H1 (cell line): ENCODE results near the gene EYA2. TPM values are rescaled to one million over a fixed set of nuclear protein-coding genes. Genes with fewer than 3 reads are reported as not detected.

Experiments used
- FOSL1 ChIP-seq: IDR thresholded peaks from 2 replicates; pipeline ENCODE4 v1.6.1; 2011; ENCODE audit warnings: mild to moderate bottlenecking, low read depth, low read length, moderate library complexity; ENCODE audit not compliant: insufficient read depth
- GTF2F1 ChIP-seq: IDR thresholded peaks from 2 replicates; pipeline ENCODE4 v1.6.1; 2012; ENCODE audit warnings: low read depth, low read length, improper control_type of control experiment, borderline replicate concordance
- SAP30 ChIP-seq: fragments of 300-600 bp; sonication (generic); IDR thresholded peaks from 2 replicates; pipeline ENCODE4 v1.7.1; 2012; ENCODE audit warnings: low read length, moderate library complexity, mild to moderate bottlenecking, inconsistent platforms; ENCODE audit not compliant: insufficient read depth, insufficient replicate concordance
- SRF ChIP-seq: IDR thresholded peaks from 2 replicates; pipeline ENCODE4 v1.6.1; 2011; ENCODE audit warnings: mild to moderate bottlenecking, low read depth, low read length, moderate library complexity
- USF2 ChIP-seq: IDR thresholded peaks from 2 replicates; pipeline ENCODE4 v1.6.1; 2011; ENCODE audit warnings: low read length, improper control_type of control experiment
- polyA plus RNA-seq, 7 experiments: library from polyadenylated mRNA; depleted of rRNA in 3 of 7; stranded (reverse) in 5 of 7; unstranded in 2 of 7; fragments of >200 nt in 5 of 7; fragments of 200-250 nt in 2 of 7; gene quantifications; 1 replicate in 5 of 7; 2 replicates in 1 of 7; 4 replicates in 1 of 7; pipeline versions ENCODE4 v1.2.1 to v1.2.3, GENCODE V29; 2011 to 2013; ENCODE audit warnings: missing spikeins in 2 of 7, mixed read lengths in 2 of 7
- total RNA-seq: library from RNA; stranded (reverse); fragmentation: NEBNext Ultra II Directional; extraction: Animal tissue kit (Norgen Biotek cat#: 25700); gene quantifications from 2 replicates; pipeline ENCODE4 v1.2.1, GENCODE V29; 2021

EYA2 gene
- total and polyA plus RNA-seq, 2 of the 8 experiments (the other 6 are each of a cell fraction or from before 2014, with no cell fraction given), result 1.6 to 1.7 TPM

- TF ChIP-seq GTF2F1 (no peak), FOSL1 (no peak), SRF (no peak), SAP30 (no peak), USF2 (no peak)
Measured at GRCh38 chr20:47235111-47235510, 340.5 kb downstream of the EYA2 start (continued).
